SK-N-SH treated with all-trans-retinoic acid at 6 μM for 48 hours (cell line): ENCODE data around the gene SYCP2.

ENCODE experiments used
- ARNTL ChIP-seq: fragments of 450-650 bp; formaldehyde crosslinking; IDR thresholded peaks from 2 replicates; pipeline ENCODE4 v1.5.0; 2020; ENCODE audit warnings: low read depth, mild to moderate bottlenecking, moderate library complexity, borderline replicate concordance
- TOX ChIP-seq: fragments of 250-450 bp; sonication (Bioruptor Pico); IDR thresholded peaks from 2 replicates; pipeline ENCODE4 v1.8.0; 2021; ENCODE audit warnings: mild to moderate bottlenecking, moderate library complexity, borderline replicate concordance

DNA sequence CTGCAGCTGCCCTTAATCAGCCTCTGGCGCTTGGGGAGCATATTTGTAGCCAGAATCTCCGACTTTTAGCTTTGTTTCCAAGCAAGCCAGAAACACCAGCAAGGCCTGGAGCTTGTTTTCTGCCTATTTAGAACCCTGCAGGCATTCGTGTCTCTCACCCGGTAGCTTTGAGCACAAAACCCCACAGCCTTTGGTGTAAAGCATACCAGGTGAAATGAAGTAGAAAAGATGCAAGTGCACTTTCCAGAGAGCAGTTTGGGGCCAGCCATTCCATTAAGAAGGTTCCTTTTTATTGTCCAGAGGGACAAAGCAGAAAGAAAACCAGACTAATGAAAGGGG, 7.5 kb upstream of the SYCP2 start:
- TF ChIP-seq TOX (no peak), ARNTL (CRISPR knock-in tag) (no peak)
